KMS-11 (cell line): ENCODE data around the gene ARHGAP24.

Experiments
- H2AFZ ChIP-seq: fragments of 200-600 bp; sonication (generic); 2 replicates; pipeline ENCODE4 v1.6.1; 2016; ENCODE audit warnings: antibody characterized with exemption, mixed run types, low read depth
- H3K27ac ChIP-seq: fragments of 200-600 bp; sonication (generic); 2 replicates; pipeline ENCODE4 v1.6.1; 2016; ENCODE audit warnings: mild to moderate bottlenecking, mixed run types
- H3K27me3 ChIP-seq: fragments of 200-600 bp; sonication (generic); 2 replicates; pipeline ENCODE4 v1.6.1; 2017; ENCODE audit warnings: mild to moderate bottlenecking, low read depth, mixed run types, moderate library complexity; ENCODE audit not compliant: insufficient read depth
- H3K36me3 ChIP-seq: fragments of 200-600 bp; sonication (generic); 2 replicates; pipeline ENCODE4 v1.6.1; 2017; ENCODE audit warnings: mild to moderate bottlenecking, mixed run types; ENCODE audit not compliant: insufficient read depth
- H3K4me1 ChIP-seq: fragments of 200-600 bp; sonication (generic); 2 replicates; pipeline ENCODE4 v1.6.1; 2016; ENCODE audit warnings: mild to moderate bottlenecking, low read depth, mixed run types; ENCODE audit not compliant: poor library complexity, severe bottlenecking
- H3K4me2 ChIP-seq: fragments of 200-600 bp; sonication (generic); 2 replicates; pipeline ENCODE4 v1.7.0; 2016; ENCODE audit warnings: mild to moderate bottlenecking, mixed run types
- H3K4me3 ChIP-seq: fragments of 200-600 bp; sonication (generic); IDR thresholded peaks from 2 replicates; pipeline ENCODE4 v1.6.1; 2017; ENCODE audit warnings: low read depth, low read length, mixed read lengths; ENCODE audit not compliant: insufficient read depth
- H3K79me2 ChIP-seq: fragments of 200-600 bp; sonication (generic); 2 replicates; pipeline ENCODE4 v1.6.1; 2016; ENCODE audit warnings: low read depth, mixed run types; ENCODE audit not compliant: insufficient read depth
- H3K9ac ChIP-seq: fragments of 200-600 bp; sonication (generic); 2 replicates; pipeline ENCODE4 v1.6.1; 2016; ENCODE audit warnings: mild to moderate bottlenecking, mixed run types
- H4K20me1 ChIP-seq: fragments of 200-600 bp; sonication (generic); 2 replicates; pipeline ENCODE4 v1.6.1; 2016; ENCODE audit warnings: mild to moderate bottlenecking, mixed run types; ENCODE audit not compliant: insufficient read depth
- TF ChIP-seq, protein P1 (sequence below): fragments of 200-600 bp; sonication (generic); conservative IDR thresholded peaks from 2 replicates; pipeline ENCODE4 v1.6.1; 2017; ENCODE audit warnings: low read depth, mild to moderate bottlenecking, antibody characterized with exemption, low read length, moderate library complexity, mixed read lengths

The ARHGAP24 gene

DNA sequence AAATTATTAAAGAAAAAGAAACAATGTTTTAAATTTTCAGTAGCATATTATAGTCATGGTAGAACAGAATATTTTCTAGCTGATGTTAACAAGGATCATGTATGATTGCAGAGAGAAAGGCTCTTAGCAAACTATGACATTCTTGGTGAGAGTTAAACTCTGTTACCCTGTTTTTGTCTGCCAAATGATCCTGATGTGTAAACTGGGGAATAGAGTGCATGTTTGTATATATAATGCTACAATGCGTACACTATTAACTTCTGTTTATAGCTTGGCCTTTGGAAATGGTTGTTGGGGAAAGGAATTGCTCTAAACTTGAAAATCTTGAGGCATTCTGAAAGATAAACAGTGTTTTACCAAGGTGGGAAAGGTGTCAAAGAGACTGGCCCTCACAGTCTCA is 292.7 kb downstream of the ARHGAP24 start:
- Histone ChIP-seq H3K9ac (no peak overlapping the region), H2AFZ (no peak overlapping the region)

DNA sequence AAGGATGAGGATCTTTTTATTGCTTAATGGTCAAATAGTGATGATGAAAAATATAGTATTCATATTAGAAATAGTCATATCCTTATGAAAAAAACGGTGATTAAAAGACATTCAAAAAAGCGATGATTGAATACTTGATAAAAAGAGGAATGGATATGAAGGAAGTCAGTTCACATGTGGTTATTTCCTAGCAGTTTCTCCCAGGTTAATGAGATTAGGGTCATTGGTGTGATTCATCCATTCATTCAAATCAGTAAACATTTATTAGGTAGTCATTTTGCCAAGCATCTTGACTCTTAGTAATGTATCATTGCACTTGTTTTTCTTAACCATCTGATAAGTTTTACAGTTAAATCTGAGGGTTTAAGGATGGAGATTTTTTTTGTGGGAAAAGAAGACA is 294.1 kb downstream of the ARHGAP24 start:
- TF ChIP-seq, protein P1, sequence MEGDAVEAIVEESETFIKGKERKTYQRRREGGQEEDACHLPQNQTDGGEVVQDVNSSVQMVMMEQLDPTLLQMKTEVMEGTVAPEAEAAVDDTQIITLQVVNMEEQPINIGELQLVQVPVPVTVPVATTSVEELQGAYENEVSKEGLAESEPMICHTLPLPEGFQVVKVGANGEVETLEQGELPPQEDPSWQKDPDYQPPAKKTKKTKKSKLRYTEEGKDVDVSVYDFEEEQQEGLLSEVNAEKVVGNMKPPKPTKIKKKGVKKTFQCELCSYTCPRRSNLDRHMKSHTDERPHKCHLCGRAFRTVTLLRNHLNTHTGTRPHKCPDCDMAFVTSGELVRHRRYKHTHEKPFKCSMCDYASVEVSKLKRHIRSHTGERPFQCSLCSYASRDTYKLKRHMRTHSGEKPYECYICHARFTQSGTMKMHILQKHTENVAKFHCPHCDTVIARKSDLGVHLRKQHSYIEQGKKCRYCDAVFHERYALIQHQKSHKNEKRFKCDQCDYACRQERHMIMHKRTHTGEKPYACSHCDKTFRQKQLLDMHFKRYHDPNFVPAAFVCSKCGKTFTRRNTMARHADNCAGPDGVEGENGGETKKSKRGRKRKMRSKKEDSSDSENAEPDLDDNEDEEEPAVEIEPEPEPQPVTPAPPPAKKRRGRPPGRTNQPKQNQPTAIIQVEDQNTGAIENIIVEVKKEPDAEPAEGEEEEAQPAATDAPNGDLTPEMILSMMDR = no peak
- no peak overlapping the region for H3K4me3 ChIP-seq

More for the DNA sequence above, 292.7 kb downstream of the ARHGAP24 start:
- H3K4me1 ChIP-seq = no peaks in the 10 kb centered on the region
- H3K36me3 ChIP-seq = no peaks in the 10 kb centered on the region
- no peaks in the 10 kb centered on the region for H3K27me3 ChIP-seq
- H3K27ac ChIP-seq = no peak overlapping the region
- H3K4me3 ChIP-seq = no peak overlapping the region
- no peak overlapping the region for H3K4me2 ChIP-seq
- TF ChIP-seq, protein P1 = no peak
- no peaks in the 10 kb centered on the region for H3K79me2 ChIP-seq
- H4K20me1 ChIP-seq = no peaks in the 10 kb centered on the region

DNA sequence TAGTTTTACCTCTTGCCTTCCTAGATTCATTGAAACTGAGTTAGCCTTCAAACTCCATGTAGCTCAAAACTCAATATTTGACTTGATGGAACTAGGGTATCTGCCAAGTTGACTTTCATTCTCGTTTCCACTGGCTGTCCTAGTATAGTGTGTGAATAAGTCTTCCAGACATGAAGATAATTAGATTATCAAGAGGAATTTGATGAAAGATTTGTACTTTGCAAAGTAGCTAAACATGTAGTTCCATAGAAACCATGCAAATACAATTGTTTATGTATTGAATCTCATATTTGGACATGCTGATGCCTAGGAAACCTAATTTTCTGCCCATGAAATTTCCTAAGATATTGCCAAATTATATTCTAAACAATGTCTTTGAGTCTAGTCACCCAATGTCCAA is 297.5 kb downstream of the ARHGAP24 start:
- H3K27me3 ChIP-seq = no peaks in the 10 kb centered on the region
- H3K27ac ChIP-seq = no peak overlapping the region
- H3K4me2 ChIP-seq = no peak overlapping the region
- H2AFZ ChIP-seq = no peak overlapping the region
- no peaks in the 10 kb centered on the region for H3K4me1 ChIP-seq
- TF ChIP-seq, protein P1 = no peak
- no peak overlapping the region for H3K4me3 ChIP-seq
- no peaks in the 10 kb centered on the region for H3K79me2 ChIP-seq
- H3K36me3 ChIP-seq = no peaks in the 10 kb centered on the region
- H3K9ac ChIP-seq = no peak overlapping the region
- H4K20me1 ChIP-seq = no peaks in the 10 kb centered on the region

More for the DNA sequence above, 294.1 kb downstream of the ARHGAP24 start:
- Histone ChIP-seq H3K9ac (no peak overlapping the region), H3K27me3 (no peaks in the 10 kb centered on the region), H3K79me2 (no peaks in the 10 kb centered on the region), H3K4me2 (no peak overlapping the region), H4K20me1 (no peaks in the 10 kb centered on the region), H3K27ac (no peak overlapping the region), H3K4me1 (no peaks in the 10 kb centered on the region), H2AFZ (no peak overlapping the region), H3K36me3 (no peaks in the 10 kb centered on the region)

DNA sequence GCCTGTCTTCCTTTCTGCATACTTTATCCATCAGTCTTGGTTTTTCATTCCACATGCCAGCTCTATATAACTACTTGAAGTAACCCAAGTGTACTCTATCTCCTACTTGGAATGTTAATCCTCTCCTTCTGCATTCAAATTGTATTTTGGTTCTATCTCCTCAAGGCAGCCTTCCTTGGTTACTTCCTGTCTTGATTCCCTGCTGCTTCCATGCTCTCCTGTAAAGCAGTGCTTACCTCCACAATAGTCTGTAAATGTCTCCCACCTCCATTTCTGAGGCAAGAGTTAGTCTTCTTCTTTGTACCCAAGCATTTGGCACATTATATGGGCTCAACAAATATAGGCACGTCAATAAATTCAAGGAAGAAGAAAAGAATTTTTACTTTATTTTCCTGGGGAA is 298.4 kb downstream of the ARHGAP24 start:
- no peaks in the 10 kb centered on the region for H3K27me3 ChIP-seq
- TF ChIP-seq, protein P1 = no peak

More for the DNA sequence above, 298.4 kb downstream of the ARHGAP24 start:
- H3K4me3 ChIP-seq = no peak overlapping the region
- H3K79me2 ChIP-seq = no peaks in the 10 kb centered on the region
- H2AFZ ChIP-seq = no peak overlapping the region
- H3K27ac ChIP-seq = no peak overlapping the region
- H3K36me3 ChIP-seq = no peaks in the 10 kb centered on the region
- no peak overlapping the region for H3K9ac ChIP-seq
- H3K4me2 ChIP-seq = no peak overlapping the region
- H4K20me1 ChIP-seq = no peaks in the 10 kb centered on the region
- no peaks in the 10 kb centered on the region for H3K4me1 ChIP-seq
